HG03196 (cell line): ENCODE data around the gene SHOX.
"Not testable (repeated sequence)": the region's sequence is repeated elsewhere in the genome, so short reads cannot be mapped to it uniquely, and the experiment has no call there.

Experiments used
- ATAC-seq: cut with Tn5 transposase; IDR thresholded peaks from one replicate; pipeline ENCODE4 v1.9.1; 2021; ENCODE audit not compliant: unreplicated experiment

SHOX gene

GRCh38 chrX:636981-637659 lies 6.5 kb downstream of the SHOX start:
- ATAC-seq = no peak

- no peak for ATAC-seq
These were observed 7.3 kb downstream of the SHOX start for GRCh38 chrX:637660-638481.

GRCh38 chrX:638482-639131 lies 8.0 kb downstream of the SHOX start:
- ATAC-seq = no peak

- no peak for ATAC-seq
These were observed 8.6 kb downstream of the SHOX start for GRCh38 chrX:639151-639550.

- ATAC-seq = no peak
These were observed 10.1 kb downstream of the SHOX start for GRCh38 chrX:640641-641040.

- no peak for ATAC-seq
These were observed 11.3 kb downstream of the SHOX start for GRCh38 chrX:641671-642435.

GRCh38 chrX:642436-643240 lies 12.0 kb downstream of the SHOX start:
- no peak for ATAC-seq

- no peak for ATAC-seq
These were observed 12.6 kb downstream of the SHOX start for GRCh38 chrX:643241-643595.

GRCh38 chrX:643911-644303 lies 13.3 kb downstream of the SHOX start:
- ATAC-seq = no peak

- no peak for ATAC-seq
These were observed 14.0 kb downstream of the SHOX start for GRCh38 chrX:644304-645281.

- ATAC-seq = no peak
These were observed 15.6 kb downstream of the SHOX start for GRCh38 chrX:646228-646495.

- ATAC-seq = no peak
These were observed 16.2 kb downstream of the SHOX start for GRCh38 chrX:646796-647195.

- ATAC-seq = no peak
These were observed 18.6 kb downstream of the SHOX start for GRCh38 chrX:649166-649565.

- ATAC-seq = no peak
These were observed 19.7 kb downstream of the SHOX start for GRCh38 chrX:650324-650723.

- no peak for ATAC-seq
These were observed 20.2 kb downstream of the SHOX start for GRCh38 chrX:650811-651210.

GRCh38 chrX:651922-652321 lies 21.3 kb downstream of the SHOX start:
- not testable (repeated sequence) for ATAC-seq

- no peak for ATAC-seq
These were observed 21.8 kb downstream of the SHOX start for GRCh38 chrX:652341-652741.

GRCh38 chrX:653306-653705 lies 22.7 kb downstream of the SHOX start:
- ATAC-seq = no peak

- no peak for ATAC-seq
These were observed 30.6 kb downstream of the SHOX start for GRCh38 chrX:661154-661553.

- ATAC-seq = no peak
These were observed 31.5 kb downstream of the SHOX start for GRCh38 chrX:662126-662525.
